PFSK-1 (cell line): ENCODE data around the gene RHOT2.
A peak's percentile ranks its signal among the peaks of the same experiment; 100 is the strongest.

Experiments
- POLR2AphosphoS5 ChIP-seq: IDR thresholded peaks from 2 replicates; pipeline ENCODE4 v1.6.1; 2012; ENCODE audit warnings: low read depth, mild to moderate bottlenecking, control low read depth, low read length, moderate library complexity
- REST ChIP-seq, 2 experiments: IDR thresholded peaks; 2 replicates each; pipeline versions ENCODE4 v1.6.1 to v1.8.0; 2011 to 2012; ENCODE audit warnings: low read depth in 2 of 2, low read length in 2 of 2, control low read depth in 1 of 2, inconsistent platforms in 1 of 2, mild to moderate bottlenecking in 1 of 2, moderate library complexity in 1 of 2; ENCODE audit not compliant: insufficient read depth in 1 of 2
- TAF1 ChIP-seq: IDR thresholded peaks from 2 replicates; pipeline ENCODE4 v1.6.1; 2012; ENCODE audit warnings: low read length, control low read depth, borderline replicate concordance; ENCODE audit not compliant: insufficient read depth

GRCh38 chr16:636206-637080 lies 31.5 kb upstream of the RHOT2 start, which contains the start of gene METTL26:
- TF ChIP-seq POLR2AphosphoS5, result peak; percentile 72
- peak in 1 of 2 experiments; percentile 63; a peak in 1 of 4 replicates for TF ChIP-seq REST (IDR thresholded peaks at IDR 0.05; ENCODE audit: insufficient read depth in 1 of 2, low read depth in 2 of 2, low read length in 2 of 2)
- TF ChIP-seq TAF1, result peak; percentile 71; the same call in 1 of the 2 replicates
